Thoracic aorta (tissue), 2 donors: ENCODE data around the gene OLIG1. TPM values are rescaled to one million over a fixed set of nuclear protein-coding genes. Genes with fewer than 3 reads are reported as not detected.

Source experiments
- ATAC-seq: fragments of 150-250 bp; one replicate; pipeline ENCODE4 v1.8.0; 2017; ENCODE audit warnings: low read depth; ENCODE audit not compliant: insufficient number of reproducible peaks, low FRiP score
- DNase-seq: peaks from one replicate; pipeline ENCODE4 v3.0.0-alpha.2; 2020; ENCODE audit warnings: low spot score
- H3K27ac ChIP-seq, 2 donors: fragments of 200-600 bp; sonication (generic); 1 replicate in 1 of 2; 2 replicates in 1 of 2; pipeline ENCODE4 v1.5.1; 2016; ENCODE audit warnings: mild to moderate bottlenecking in 2 of 2, moderate library complexity in 2 of 2
- H3K27me3 ChIP-seq: fragments of 200-600 bp; sonication (generic); replicated peaks from 2 replicates; pipeline ENCODE4 v1.6.0; 2016; ENCODE audit warnings: mild to moderate bottlenecking; ENCODE audit not compliant: insufficient read depth
- H3K36me3 ChIP-seq: fragments of 200-600 bp; sonication (generic); one replicate; pipeline ENCODE4 v1.5.1; 2016
- H3K4me1 ChIP-seq, 2 donors: fragments of 200-600 bp; sonication (generic); 1 replicate in 1 of 2; 2 replicates in 1 of 2; pipeline versions ENCODE4 v1.5.1 to v1.6.0; 2016; ENCODE audit warnings: low read depth in 2 of 2, mild to moderate bottlenecking in 1 of 2; ENCODE audit not compliant: control insufficient read depth in 1 of 2
- H3K4me3 ChIP-seq: fragments of 200-600 bp; sonication (generic); 2 replicates; pipeline ENCODE4 v1.5.1; 2016; ENCODE audit warnings: mild to moderate bottlenecking
- H3K9me3 ChIP-seq: fragments of 200-600 bp; sonication (generic); 2 replicates; pipeline ENCODE4 v1.5.1; 2016
- total RNA-seq, 2 donors: library from RNA; depleted of rRNA; stranded (reverse); fragments of >200 nt; gene quantifications; one replicate each; pipeline versions ENCODE4 v1.1.0 to v1.2.3, GENCODE V29; 2016
- TF ChIP-seq, protein P1 (sequence below): fragments of 200-600 bp; sonication (generic); IDR thresholded peaks from one replicate; pipeline ENCODE4 v1.5.1; 2019; ENCODE audit warnings: antibody characterized with exemption

OLIG1 gene
- total RNA-seq, 2 donors from 2014 or later: not detected

DNA sequence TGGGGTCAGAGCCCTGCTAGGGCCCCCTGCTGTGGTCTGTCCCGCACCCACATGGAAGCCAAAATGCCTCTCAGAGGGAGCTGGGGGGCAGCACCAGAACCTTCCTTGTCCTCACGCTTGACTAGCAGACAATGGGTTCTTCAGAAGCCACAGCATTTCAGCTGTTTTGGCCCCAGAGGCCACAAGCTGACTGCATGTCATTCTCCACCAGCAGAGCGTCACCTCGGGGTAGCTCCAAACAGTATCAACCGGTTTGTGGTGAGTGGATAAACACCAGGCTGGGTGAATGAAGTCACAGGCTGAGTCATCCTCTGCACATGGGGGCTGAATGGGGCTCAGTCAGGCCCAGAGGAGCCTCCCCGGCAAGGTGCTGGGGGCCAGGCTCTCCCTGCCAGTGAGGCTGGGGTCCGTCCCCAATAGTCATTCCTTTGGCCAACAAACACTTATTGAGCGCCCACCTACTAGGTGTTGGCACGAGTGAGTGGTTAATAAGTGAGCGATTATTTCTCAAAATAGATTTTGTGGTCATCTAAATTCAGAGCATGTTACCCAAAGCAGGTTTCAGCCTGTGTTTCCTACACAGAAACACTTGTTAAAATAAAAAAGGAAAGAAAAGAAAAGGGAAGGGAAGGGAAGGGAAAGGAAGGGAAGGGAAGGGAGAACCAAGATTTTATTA, 9.1 kb downstream of the OLIG1 start:
- Histone ChIP-seq H3K4me1 (no peaks in the 10 kb centered on the region), H3K9me3 (no peaks in the 10 kb centered on the region), H3K36me3 (no peaks in the 10 kb centered on the region), H3K27me3 (no peaks in the 10 kb centered on the region), H3K4me3 (no peak overlapping the region), H3K27ac (no peak overlapping the region)
- TF ChIP-seq, protein P1, sequence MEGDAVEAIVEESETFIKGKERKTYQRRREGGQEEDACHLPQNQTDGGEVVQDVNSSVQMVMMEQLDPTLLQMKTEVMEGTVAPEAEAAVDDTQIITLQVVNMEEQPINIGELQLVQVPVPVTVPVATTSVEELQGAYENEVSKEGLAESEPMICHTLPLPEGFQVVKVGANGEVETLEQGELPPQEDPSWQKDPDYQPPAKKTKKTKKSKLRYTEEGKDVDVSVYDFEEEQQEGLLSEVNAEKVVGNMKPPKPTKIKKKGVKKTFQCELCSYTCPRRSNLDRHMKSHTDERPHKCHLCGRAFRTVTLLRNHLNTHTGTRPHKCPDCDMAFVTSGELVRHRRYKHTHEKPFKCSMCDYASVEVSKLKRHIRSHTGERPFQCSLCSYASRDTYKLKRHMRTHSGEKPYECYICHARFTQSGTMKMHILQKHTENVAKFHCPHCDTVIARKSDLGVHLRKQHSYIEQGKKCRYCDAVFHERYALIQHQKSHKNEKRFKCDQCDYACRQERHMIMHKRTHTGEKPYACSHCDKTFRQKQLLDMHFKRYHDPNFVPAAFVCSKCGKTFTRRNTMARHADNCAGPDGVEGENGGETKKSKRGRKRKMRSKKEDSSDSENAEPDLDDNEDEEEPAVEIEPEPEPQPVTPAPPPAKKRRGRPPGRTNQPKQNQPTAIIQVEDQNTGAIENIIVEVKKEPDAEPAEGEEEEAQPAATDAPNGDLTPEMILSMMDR: no peak
- ATAC-seq (no peak), DNase-seq (no peak)

DNA sequence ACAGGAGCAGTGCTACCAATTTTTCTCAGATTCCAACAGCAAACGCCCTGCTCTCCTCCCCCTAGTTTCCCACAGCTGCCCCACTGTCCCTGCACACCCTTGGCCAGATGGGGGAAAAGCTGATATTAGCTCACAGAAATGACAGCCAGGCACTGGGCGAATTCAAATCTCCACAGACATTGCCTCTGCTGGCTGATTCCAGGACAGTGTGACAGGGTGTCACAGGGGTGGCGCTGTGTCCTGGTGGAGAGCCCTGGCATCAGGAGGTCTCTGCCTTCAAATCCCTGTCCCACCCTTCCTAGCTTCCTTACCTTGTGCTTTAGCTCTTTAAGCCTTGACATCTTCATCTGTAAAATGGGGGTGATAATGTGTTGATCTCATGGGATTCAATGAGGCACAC, 10.4 kb downstream of the OLIG1 start:
- no peaks in the 10 kb centered on the region for H3K4me1 ChIP-seq
- H3K27ac ChIP-seq: no peak overlapping the region
- ATAC-seq (no peak), DNase-seq (no peak)
- H3K9me3 ChIP-seq: no peaks in the 10 kb centered on the region
- H3K36me3 ChIP-seq: no peaks in the 10 kb centered on the region
- H3K27me3 ChIP-seq: no peaks in the 10 kb centered on the region
- TF ChIP-seq, protein P1: no peak
- no peak overlapping the region for H3K4me3 ChIP-seq

DNA sequence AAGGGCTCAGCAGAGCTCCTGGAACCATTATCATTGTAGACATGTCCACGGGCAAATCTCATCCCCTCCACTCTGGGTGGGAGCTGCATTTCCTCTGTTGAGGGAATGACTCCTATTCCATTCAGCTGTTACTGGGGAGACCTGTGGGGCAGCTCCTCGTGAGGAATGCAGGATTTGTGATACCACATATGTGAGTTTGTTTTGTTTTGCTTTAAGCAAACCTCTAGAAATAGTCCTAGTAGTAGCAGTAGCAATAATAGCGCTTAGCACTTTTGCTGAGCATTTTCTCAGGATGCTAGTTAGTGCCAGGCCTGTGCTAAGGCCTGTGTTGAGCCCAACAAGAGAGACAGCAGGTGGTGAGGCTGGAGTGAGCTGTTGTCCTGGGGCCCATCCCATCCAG, 10.8 kb downstream of the OLIG1 start:
- no peak for ATAC-seq
- Histone ChIP-seq H3K27me3 (no peaks in the 10 kb centered on the region), H3K4me1 (no peaks in the 10 kb centered on the region), H3K4me3 (no peak overlapping the region), H3K9me3 (no peaks in the 10 kb centered on the region), H3K36me3 (no peaks in the 10 kb centered on the region), H3K27ac (no peak overlapping the region)
- TF ChIP-seq, protein P1: no peak
- no peak for DNase-seq

DNA sequence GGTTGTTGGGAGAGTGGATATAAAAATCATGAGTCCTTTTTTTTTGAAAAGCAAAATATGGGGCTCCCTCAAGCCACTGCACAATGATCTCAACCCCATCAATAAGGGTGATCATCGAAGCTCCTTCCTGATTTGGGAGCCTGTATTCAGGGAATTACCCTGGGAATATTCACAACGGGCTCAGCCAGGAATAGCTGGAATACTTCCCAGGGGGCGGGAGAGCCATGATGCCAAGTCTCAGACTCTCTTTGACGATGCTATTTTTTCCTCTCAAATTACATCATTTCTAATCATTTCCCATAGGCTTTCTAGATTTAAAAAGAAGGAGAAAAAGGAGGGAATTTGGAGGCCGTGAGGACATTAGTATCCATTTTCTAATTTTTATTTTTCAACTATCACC, 18.4 kb downstream of the OLIG1 start:
- Histone ChIP-seq H3K27me3 (no peaks in the 10 kb centered on the region), H3K27ac (no peak overlapping the region), H3K4me1 (peaks cover 7 to 16% of the 10 kb centered on the region in 2 donors), H3K4me3 (no peak overlapping the region), H3K9me3 (no peaks in the 10 kb centered on the region), H3K36me3 (no peaks in the 10 kb centered on the region)
- ATAC-seq (no peak), DNase-seq (no peak)
- TF ChIP-seq, protein P1: no peak

DNA sequence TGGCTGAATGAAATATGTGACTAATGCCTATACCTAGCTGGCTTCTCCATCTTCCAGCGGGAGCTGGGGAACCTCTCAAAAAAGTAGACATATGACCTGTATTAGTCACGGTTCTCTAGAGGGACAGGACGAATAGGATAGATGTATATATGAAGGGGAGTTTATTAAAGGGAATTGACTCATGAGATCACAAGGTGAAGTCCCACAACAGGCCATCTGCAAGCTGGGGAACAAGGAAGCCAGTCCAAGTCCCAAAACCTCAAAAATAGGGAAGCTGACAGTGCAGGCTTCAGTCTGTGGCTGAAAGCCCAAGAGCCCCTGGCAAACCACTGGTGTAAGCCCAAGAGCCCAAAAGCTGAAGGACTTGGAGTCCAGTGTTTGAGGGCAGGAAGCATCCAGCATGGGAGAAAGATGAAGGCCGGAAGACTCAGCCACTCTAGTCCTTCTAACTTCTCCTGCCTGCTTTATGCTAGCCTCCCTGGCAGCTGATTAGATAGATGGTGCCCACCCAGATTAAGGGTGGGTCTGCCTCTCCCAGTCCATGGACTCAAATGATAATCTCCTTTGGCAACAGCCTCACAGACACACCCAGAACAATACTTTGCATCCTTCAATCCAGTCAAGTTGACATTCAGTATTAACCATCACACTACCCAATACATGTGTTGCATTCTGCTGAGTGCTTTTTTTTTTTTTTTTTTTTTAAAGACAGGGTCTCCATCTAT, 19.6 kb downstream of the OLIG1 start:
- no peaks in the 10 kb centered on the region for H3K36me3 ChIP-seq
- H3K9me3 ChIP-seq: no peaks in the 10 kb centered on the region
- TF ChIP-seq, protein P1: no peak
- no peak overlapping the region for H3K27ac ChIP-seq
- no peak for ATAC-seq
- DNase-seq: no peak
- no peaks in the 10 kb centered on the region for H3K27me3 ChIP-seq
- no peak overlapping the region for H3K4me3 ChIP-seq
- H3K4me1 ChIP-seq: peaks cover 7 to 16% of the 10 kb centered on the region in 2 donors
